Measurements from ENCODE around the gene IL10RB.

DNA sequence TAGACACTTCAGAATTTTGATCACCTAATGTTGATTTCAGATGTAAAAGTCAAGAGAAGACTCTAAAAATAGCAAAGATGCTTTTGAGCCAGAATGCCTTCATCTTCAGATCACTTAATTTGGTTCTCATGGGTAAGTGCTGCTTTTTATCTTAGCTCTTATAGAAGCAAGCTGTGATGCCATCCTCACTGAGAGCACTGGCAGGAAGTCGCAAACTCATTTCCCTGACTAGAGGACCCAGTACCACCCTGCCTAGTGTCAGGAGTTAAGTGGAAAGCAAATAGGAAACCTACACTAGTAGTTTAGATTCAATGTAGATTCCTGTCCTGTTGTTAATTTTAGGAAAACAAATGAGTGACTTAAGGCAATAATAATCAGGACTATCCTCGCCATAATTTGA is 24.3 kb upstream of the IL10RB start:
- TF ChIP-seq, protein P1, sequence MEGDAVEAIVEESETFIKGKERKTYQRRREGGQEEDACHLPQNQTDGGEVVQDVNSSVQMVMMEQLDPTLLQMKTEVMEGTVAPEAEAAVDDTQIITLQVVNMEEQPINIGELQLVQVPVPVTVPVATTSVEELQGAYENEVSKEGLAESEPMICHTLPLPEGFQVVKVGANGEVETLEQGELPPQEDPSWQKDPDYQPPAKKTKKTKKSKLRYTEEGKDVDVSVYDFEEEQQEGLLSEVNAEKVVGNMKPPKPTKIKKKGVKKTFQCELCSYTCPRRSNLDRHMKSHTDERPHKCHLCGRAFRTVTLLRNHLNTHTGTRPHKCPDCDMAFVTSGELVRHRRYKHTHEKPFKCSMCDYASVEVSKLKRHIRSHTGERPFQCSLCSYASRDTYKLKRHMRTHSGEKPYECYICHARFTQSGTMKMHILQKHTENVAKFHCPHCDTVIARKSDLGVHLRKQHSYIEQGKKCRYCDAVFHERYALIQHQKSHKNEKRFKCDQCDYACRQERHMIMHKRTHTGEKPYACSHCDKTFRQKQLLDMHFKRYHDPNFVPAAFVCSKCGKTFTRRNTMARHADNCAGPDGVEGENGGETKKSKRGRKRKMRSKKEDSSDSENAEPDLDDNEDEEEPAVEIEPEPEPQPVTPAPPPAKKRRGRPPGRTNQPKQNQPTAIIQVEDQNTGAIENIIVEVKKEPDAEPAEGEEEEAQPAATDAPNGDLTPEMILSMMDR (IDR thresholded peaks at IDR 0.05): no peak
- no peak for TF ChIP-seq EP300 (IDR thresholded peaks at IDR 0.05)
